GM23338 (cell line): Measurements from ENCODE around the gene ZSCAN30. TPM values are rescaled to one million over a fixed set of nuclear protein-coding genes. Genes with fewer than 3 reads are reported as not detected.

Source experiments
- ATAC-seq: fragments of 200-7000 bp; cut with Tn5 transposase; 3 replicates; pipeline ENCODE4 v1.9.1; 2020
- DNase-seq: peaks from one replicate; pipeline ENCODE4 v3.0.0-alpha.2; 2015; ENCODE audit warnings: low spot score
- H2AFZ ChIP-seq: fragments of 200-600 bp; sonication (generic); 2 replicates; pipeline ENCODE4 v1.8.0; 2016; ENCODE audit warnings: antibody characterized with exemption, mild to moderate bottlenecking, moderate library complexity
- H3F3A ChIP-seq: fragments of 200-600 bp; sonication (generic); replicated peaks from 2 replicates; pipeline ENCODE4 v1.8.0; 2017; ENCODE audit warnings: antibody characterized with exemption, mixed run types, low read depth
- H3K27ac ChIP-seq: fragments of 200-600 bp; sonication (generic); 2 replicates; pipeline ENCODE4 v1.6.1; 2016; ENCODE audit warnings: low read depth
- H3K27me3 ChIP-seq: fragments of 200-600 bp; sonication (generic); 2 replicates; pipeline ENCODE4 v1.8.0; 2016; ENCODE audit warnings: mild to moderate bottlenecking, mixed run types, moderate library complexity; ENCODE audit not compliant: insufficient read depth
- H3K36me3 ChIP-seq: fragments of 200-600 bp; sonication (generic); 2 replicates; pipeline ENCODE4 v1.8.0; 2016; ENCODE audit warnings: mild to moderate bottlenecking; ENCODE audit not compliant: insufficient read depth
- H3K4me1 ChIP-seq: fragments of 200-600 bp; sonication (generic); 2 replicates; pipeline ENCODE4 v1.8.0; 2016; ENCODE audit warnings: mild to moderate bottlenecking, moderate library complexity; ENCODE audit not compliant: insufficient read depth
- H3K4me2 ChIP-seq: fragments of 200-600 bp; sonication (generic); 2 replicates; pipeline ENCODE4 v1.7.1; 2017; ENCODE audit warnings: mixed run types
- H3K4me3 ChIP-seq: fragments of 200-600 bp; sonication (generic); 2 replicates; pipeline ENCODE4 v1.6.1; 2016; ENCODE audit warnings: mixed run types
- H3K79me2 ChIP-seq: fragments of 200-600 bp; sonication (generic); replicated peaks from 2 replicates; pipeline ENCODE4 v1.8.0; 2017; ENCODE audit warnings: mild to moderate bottlenecking; ENCODE audit not compliant: insufficient read depth
- H3K9me2 ChIP-seq: fragments of 200-600 bp; sonication (generic); 2 replicates; pipeline ENCODE4 v1.8.0; 2017; ENCODE audit not compliant: insufficient read depth
- H4K20me1 ChIP-seq: fragments of 200-600 bp; sonication (generic); replicated peaks from 2 replicates; pipeline ENCODE4 v1.8.0; 2017; ENCODE audit warnings: mild to moderate bottlenecking; ENCODE audit not compliant: insufficient read depth
- H3K27ac Mint-ChIP-seq: 2 replicates; pipeline ENCODE4 v1.8.0; 2020; ENCODE audit warnings: inconsistent platforms, mild to moderate bottlenecking, moderate library complexity, mixed read lengths
- H3K27me3 Mint-ChIP-seq: 3 replicates; pipeline ENCODE4 v1.8.0; 2022; ENCODE audit warnings: low read depth, mild to moderate bottlenecking, moderate library complexity, mixed read lengths, inconsistent platforms; ENCODE audit not compliant: insufficient read depth, poor library complexity
- H3K36me3 Mint-ChIP-seq: 3 replicates; pipeline ENCODE4 v1.8.0; 2021; ENCODE audit warnings: low read depth, mild to moderate bottlenecking, inconsistent platforms, moderate library complexity, mixed read lengths
- H3K4me1 Mint-ChIP-seq: 3 replicates; pipeline ENCODE4 v1.8.0; 2020; ENCODE audit warnings: mild to moderate bottlenecking, inconsistent platforms, mixed read lengths
- H3K4me3 Mint-ChIP-seq: 3 replicates; pipeline ENCODE4 v1.8.0; 2021; ENCODE audit warnings: moderate library complexity, mild to moderate bottlenecking, inconsistent platforms, mixed read lengths
- H3K9me3 Mint-ChIP-seq: 3 replicates; pipeline ENCODE4 v1.8.0; 2020; ENCODE audit warnings: moderate library complexity, mild to moderate bottlenecking, inconsistent platforms, mixed read lengths
- CREB1 ChIP-seq: fragments of 250-450 bp; sonication (Bioruptor Pico); IDR thresholded peaks from 2 replicates; pipeline ENCODE4 v1.5.0; 2020; ENCODE audit warnings: low read depth, mild to moderate bottlenecking, moderate library complexity
- CTCF ChIP-seq, 2 experiments: fragments of 200-600 bp in 1 of 2; sonication (generic) in 1 of 2; conservative IDR thresholded peaks; 2 replicates each; pipeline versions ENCODE4 v1.5.1 to v1.6.1; 2016 to 2017; ENCODE audit warnings: antibody characterized with exemption in 2 of 2, low read depth in 2 of 2, mild to moderate bottlenecking in 2 of 2, moderate library complexity in 1 of 2
- ETS1 ChIP-seq: IDR thresholded peaks from 2 replicates; pipeline ENCODE4 v1.6.1; 2016; ENCODE audit warnings: antibody characterized with exemption
- EZH2 ChIP-seq: fragments of 200-600 bp; sonication (generic); IDR thresholded peaks from one replicate; pipeline ENCODE4 v1.8.0; 2017; ENCODE audit warnings: antibody characterized with exemption, mild to moderate bottlenecking, low read depth; ENCODE audit not compliant: unreplicated experiment
- EZH2phosphoT487 ChIP-seq: fragments of 200-600 bp; sonication (generic); IDR thresholded peaks from one replicate; pipeline ENCODE4 v1.8.1; 2018; ENCODE audit warnings: antibody characterized with exemption; ENCODE audit not compliant: unreplicated experiment
- JUNB ChIP-seq: IDR thresholded peaks from one replicate; pipeline ENCODE4 v1.6.1; 2016; ENCODE audit warnings: antibody characterized with exemption; ENCODE audit not compliant: unreplicated experiment
- NANOG ChIP-seq: IDR thresholded peaks from 2 replicates; pipeline ENCODE4 v1.6.1; 2016; ENCODE audit warnings: antibody characterized with exemption, borderline replicate concordance
- POLR2AphosphoS5 ChIP-seq: IDR thresholded peaks from 2 replicates; pipeline ENCODE4 v1.6.1; 2016; ENCODE audit warnings: antibody characterized with exemption, low read depth
- REST ChIP-seq: IDR thresholded peaks from one replicate; pipeline ENCODE4 v1.6.1; 2018; ENCODE audit warnings: antibody characterized with exemption; ENCODE audit not compliant: unreplicated experiment
- STAT1 ChIP-seq: IDR thresholded peaks from one replicate; pipeline ENCODE4 v1.6.1; 2016; ENCODE audit warnings: antibody characterized with exemption; ENCODE audit not compliant: unreplicated experiment
- ZNF331 ChIP-seq: fragments of 250-450 bp; sonication (Bioruptor Pico); IDR thresholded peaks from 2 replicates; pipeline ENCODE4 v1.5.0; 2020; ENCODE audit warnings: low read depth, mild to moderate bottlenecking, moderate library complexity
- ZNF462 ChIP-seq: fragments of 250-450 bp; sonication (Bioruptor Pico); IDR thresholded peaks from 2 replicates; pipeline ENCODE4 v1.5.0; 2020; ENCODE audit warnings: mild to moderate bottlenecking, moderate library complexity
- polyA plus RNA-seq: library from polyadenylated mRNA; unstranded; fragments of >200 nt; fragmentation: Nextera tagmentation; extraction: Ambion mirVana; gene quantifications from 2 replicates; pipeline ENCODE4 v1.2.1, GENCODE V29; 2016
- total RNA-seq: library from RNA; depleted of rRNA; stranded (reverse); fragments of >200 nt; shearing (Covaris generic); gene quantifications from 2 replicates; pipeline ENCODE4 v1.2.3, GENCODE V29; 2014

ZSCAN30 gene
- total and polyA plus RNA-seq, 2 experiments from 2014 or later: 12.3 to 21.8 TPM

GRCh38 chr18:35264409-35264808, 25.6 kb downstream of the ZSCAN30 start:
- no peak overlapping the region for H3K4me3 Mint-ChIP-seq

More at GRCh38 chr18:35264409-35264808, 25.6 kb downstream of the ZSCAN30 start:
- no peak overlapping the region for H3K4me3 ChIP-seq
- H3F3A ChIP-seq: no peaks in the 10 kb centered on the region
- H3K36me3 Mint-ChIP-seq: peaks cover 49% of the 10 kb centered on the region
- no peaks in the 10 kb centered on the region for H3K79me2 ChIP-seq
- H3K27ac ChIP-seq: no peak overlapping the region
- H3K27ac Mint-ChIP-seq: peak overlapping the region; percentile 74; the same call in 1 of the 2 replicates
- ATAC-seq: no peak; the same call in 2 of the 3 replicates
- TF ChIP-seq JUNB (no peak), EZH2phosphoT487 (no peak), REST (no peak), ETS1 (no peak), NANOG (no peak), EZH2 (no peak), ZNF331 (CRISPR knock-in tag) (no peak), CREB1 (CRISPR knock-in tag) (no peak), CTCF (conservative IDR thresholded peaks at IDR 0.05; ENCODE audit: low read depth in 2 of 2) (no peak), ZNF462 (CRISPR knock-in tag) (no peak), POLR2AphosphoS5 (no peak), STAT1 (no peak)
- H3K4me1 ChIP-seq: no peaks in the 10 kb centered on the region
- no peaks in the 10 kb centered on the region for H4K20me1 ChIP-seq
- no peaks in the 10 kb centered on the region; the same call in 1 of the 2 replicates for H3K36me3 ChIP-seq
- no peak for DNase-seq
- peaks cover 16% of the 10 kb centered on the region; the same call in 1 of the 2 replicates for H3K9me2 ChIP-seq
- peaks cover 3% of the 10 kb centered on the region; the same call in 2 of the 3 replicates for H3K4me1 Mint-ChIP-seq
- peaks cover 16% of the 10 kb centered on the region for H3K27me3 Mint-ChIP-seq
- H2AFZ ChIP-seq: no peak overlapping the region
- peaks cover 11% of the 10 kb centered on the region; the same call in 1 of the 2 replicates for H3K27me3 ChIP-seq
- peaks cover 23% of the 10 kb centered on the region for H3K9me3 Mint-ChIP-seq
- H3K4me2 ChIP-seq: no peak overlapping the region
